Loucy (cell line): ENCODE measurements around the gene FNDC3A.

Experiments used
- CTCF ChIP-seq: fragments of 200-600 bp; sonication (generic); conservative IDR thresholded peaks from 2 replicates; pipeline ENCODE4 v1.5.1; 2014; ENCODE audit warnings: mild to moderate bottlenecking, antibody characterized with exemption, low read length
- EZH2phosphoT487 ChIP-seq: fragments of 200-600 bp; IDR thresholded peaks from 2 replicates; pipeline ENCODE4 v1.6.1; 2018; ENCODE audit warnings: antibody characterized with exemption, mild to moderate bottlenecking, moderate library complexity, borderline replicate concordance

GRCh38 chr13:49000247-49000646 lies 24.5 kb downstream of the FNDC3A start:
- TF ChIP-seq CTCF (no peak), EZH2phosphoT487 (no peak)
